IMR-90 (cell line): Measurements from ENCODE around the gene CFAP69. TPM values are rescaled to one million over a fixed set of nuclear protein-coding genes. Genes with fewer than 3 reads are reported as not detected.

Source experiments
- ATAC-seq: fragments of 200-7000 bp; cut with Tn5 transposase; 2 replicates; pipeline ENCODE4 v1.9.1; 2020; ENCODE audit warnings: low read depth, mild to moderate bottlenecking, moderate library complexity
- BruUV-seq: library from RNA; stranded (reverse); fragments of 400-500 nt; replicated peaks from 2 replicates; lab custom pipeline; 2021; lab: Mats Ljungman, UMichigan
- CTCF ChIA-PET: fragments of 300-600 bp; formaldehyde crosslinking; extraction: SDS; loops from one replicate; lab custom pipeline; 2021; ENCODE audit warnings: antibody characterized with exemption; lab: Yijun Ruan, JAX
- POLR2A ChIA-PET: fragments of 300-600 bp; sonication (Branson Sonifier 250); formaldehyde crosslinking; loops from one replicate; lab custom pipeline; 2022; ENCODE audit warnings: antibody characterized with exemption; ENCODE audit not compliant: unreplicated experiment; lab: Charles Lee
- DNase-seq: peaks from one replicate; pipeline ENCODE4 v3.0.0; 2013
- H2AFZ ChIP-seq: replicated peaks from 2 replicates; pipeline ENCODE3; 2013; ENCODE audit warnings: low read length, mild to moderate bottlenecking; ENCODE audit not compliant: poor library complexity
- H2AK5ac ChIP-seq: 2 replicates; pipeline ENCODE4 v1.6.1; 2013; ENCODE audit warnings: low read depth, low read length, inconsistent platforms
- H2AK9ac ChIP-seq: replicated peaks from 2 replicates; pipeline ENCODE3; 2013; ENCODE audit warnings: mild to moderate bottlenecking, low read depth, low read length, moderate library complexity; ENCODE audit not compliant: poor library complexity
- H2BK120ac ChIP-seq: 2 replicates; pipeline ENCODE4 v1.6.1; 2013; ENCODE audit warnings: low read depth, low read length, inconsistent platforms
- H2BK15ac ChIP-seq: 3 replicates; pipeline ENCODE4 v1.6.1; 2013; ENCODE audit warnings: low read depth, low read length, inconsistent platforms
- H2BK20ac ChIP-seq: 2 replicates; pipeline ENCODE4 v1.6.1; 2013; ENCODE audit warnings: low read depth, mild to moderate bottlenecking, inconsistent platforms, low read length, moderate library complexity
- H2BK5ac ChIP-seq: 2 replicates; pipeline ENCODE4 v1.6.1; 2013; ENCODE audit warnings: mild to moderate bottlenecking, low read depth, low read length, inconsistent platforms; ENCODE audit not compliant: poor library complexity, severe bottlenecking
- H3K14ac ChIP-seq: replicated peaks from 2 replicates; pipeline ENCODE4 v1.6.1; 2013; ENCODE audit warnings: low read depth, low read length, inconsistent platforms
- H3K18ac ChIP-seq: 2 replicates; pipeline ENCODE4 v1.6.1; 2013; ENCODE audit warnings: low read depth, low read length, control low read depth
- H3K23ac ChIP-seq: 2 replicates; pipeline ENCODE4 v1.6.1; 2013; ENCODE audit warnings: low read depth, low read length, inconsistent platforms
- H3K27ac ChIP-seq: 2 replicates; pipeline ENCODE4 v1.5.1; 2013; ENCODE audit warnings: mild to moderate bottlenecking, control low read depth, low read length; ENCODE audit not compliant: insufficient read depth
- H3K27me3 ChIP-seq: 2 replicates; pipeline ENCODE4 v1.6.1; 2013; ENCODE audit warnings: low read length; ENCODE audit not compliant: control insufficient read depth, insufficient read depth
- H3K36me3 ChIP-seq: 2 replicates; pipeline ENCODE4 v1.6.1; 2013; ENCODE audit warnings: low read length, mixed read lengths; ENCODE audit not compliant: control insufficient read depth, insufficient read depth
- H3K4ac ChIP-seq: 2 replicates; pipeline ENCODE4 v1.6.1; 2013; ENCODE audit warnings: low read depth, low read length, inconsistent platforms
- H3K4me1 ChIP-seq: 2 replicates; pipeline ENCODE4 v1.6.1; 2013; ENCODE audit warnings: low read length, mixed read lengths; ENCODE audit not compliant: control insufficient read depth, insufficient read depth
- H3K4me2 ChIP-seq: 2 replicates; pipeline ENCODE4 v1.6.1; 2013; ENCODE audit warnings: low read depth, mild to moderate bottlenecking, control low read depth, low read length, moderate library complexity
- H3K4me3 ChIP-seq: 2 replicates; pipeline ENCODE4 v1.5.1; 2013; ENCODE audit warnings: low read depth, mild to moderate bottlenecking, control low read depth, low read length, moderate library complexity; ENCODE audit not compliant: insufficient read depth
- H3K56ac ChIP-seq: 2 replicates; pipeline ENCODE4 v1.6.1; 2013; ENCODE audit warnings: low read length, inconsistent platforms; ENCODE audit not compliant: insufficient read depth; ENCODE audit errors: extremely low read depth
- H3K79me1 ChIP-seq, 2 experiments: 2 replicates each; pipeline ENCODE4 v1.6.1; 2013; ENCODE audit warnings: low read length in 2 of 2, inconsistent platforms in 1 of 2, low read depth in 1 of 2
- H3K9ac ChIP-seq: 2 replicates; pipeline ENCODE4 v1.6.1; 2013; ENCODE audit warnings: low read depth, low read length, control low read depth
- H3K9me1 ChIP-seq: 2 replicates; pipeline ENCODE4 v1.6.1; 2013; ENCODE audit warnings: low read length, inconsistent platforms; ENCODE audit not compliant: insufficient read depth
- H3K9me3 ChIP-seq: 2 replicates; pipeline ENCODE4 v1.6.1; 2013; ENCODE audit warnings: low read length; ENCODE audit not compliant: control insufficient read depth, insufficient read depth
- H4K20me1 ChIP-seq: 2 replicates; pipeline ENCODE4 v1.6.1; 2013; ENCODE audit warnings: low read length, inconsistent platforms; ENCODE audit not compliant: insufficient read depth
- H4K5ac ChIP-seq: 2 replicates; pipeline ENCODE4 v1.6.1; 2013; ENCODE audit warnings: mild to moderate bottlenecking, low read depth, low read length, control low read depth
- H4K8ac ChIP-seq, 2 experiments: 2 replicates each; pipeline ENCODE4 v1.6.1; 2013; ENCODE audit warnings: low read depth in 2 of 2, low read length in 2 of 2, control low read depth in 1 of 2, inconsistent platforms in 1 of 2
- H4K91ac ChIP-seq: 2 replicates; pipeline ENCODE4 v1.6.1; 2013; ENCODE audit warnings: low read depth, low read length, inconsistent platforms; ENCODE audit not compliant: insufficient read depth
- BHLHE40 ChIP-seq: fragments of 150-350 bp; IDR thresholded peaks from 2 replicates; pipeline ENCODE4 v1.6.1; 2016; ENCODE audit warnings: mild to moderate bottlenecking, low read depth, low read length
- CHD1 ChIP-seq: IDR thresholded peaks from 2 replicates; pipeline ENCODE4 v1.6.1; 2012; ENCODE audit warnings: low read depth, low read length, improper control_type of control experiment
- MAFK ChIP-seq: IDR thresholded peaks from 2 replicates; pipeline ENCODE4 v1.6.1; 2012; ENCODE audit warnings: low read depth, low read length, improper control_type of control experiment
- WGBS, 2 experiments: methylation state at CpG; one replicate each; pipeline versions ENCODE4 v1.1.5 to v1.1.7; 2013; ENCODE audit warnings: missing lambda C conversion rate in 2 of 2; ENCODE audit not compliant: insufficient read length in 1 of 2; ENCODE audit errors: extremely low coverage in 2 of 2; 5-methylcytosine and 5-hydroxymethylcytosine counted together
- dilution Hi-C: fragments of 300-500 bp; cut with HindIII; formaldehyde crosslinking; loops from one replicate; pipeline ENCODE4 v1.14.3; 2018; ENCODE audit warnings: low sequenced_read_pairs; ENCODE audit not compliant: unreplicated experiment
- in situ Hi-C: fragments of 300-500 bp; cut with MboI; formaldehyde crosslinking; loops from 3 replicates; pipeline ENCODE4 v1.14.3; 2019; ENCODE audit warnings: low sequenced_read_pairs, inconsistent platforms, mixed read lengths
- intact Hi-C: fragments of 100-400 bp; cut with micrococcal nuclease; formaldehyde crosslinking; loops from 2 replicates; pipeline ENCODE4 v1.10.0; 2022
- polyA plus RNA-seq, 3 experiments: library from polyadenylated mRNA; depleted of rRNA; stranded (reverse); fragments of >200 nt; gene quantifications; 2 replicates each; pipeline ENCODE4 v1.2.3, GENCODE V29; 2012; ENCODE audit warnings: low replicate concordance in 1 of 3
- total RNA-seq: library from RNA; depleted of rRNA; stranded (reverse); fragments of >200 nt; gene quantifications from 2 replicates; pipeline ENCODE4 v1.2.3, GENCODE V29; 2012

The CFAP69 gene
- total and polyA plus RNA-seq, 2 of the 4 experiments (the other 2 are of a cell fraction) = 0.72 to 0.86 TPM

DNA sequence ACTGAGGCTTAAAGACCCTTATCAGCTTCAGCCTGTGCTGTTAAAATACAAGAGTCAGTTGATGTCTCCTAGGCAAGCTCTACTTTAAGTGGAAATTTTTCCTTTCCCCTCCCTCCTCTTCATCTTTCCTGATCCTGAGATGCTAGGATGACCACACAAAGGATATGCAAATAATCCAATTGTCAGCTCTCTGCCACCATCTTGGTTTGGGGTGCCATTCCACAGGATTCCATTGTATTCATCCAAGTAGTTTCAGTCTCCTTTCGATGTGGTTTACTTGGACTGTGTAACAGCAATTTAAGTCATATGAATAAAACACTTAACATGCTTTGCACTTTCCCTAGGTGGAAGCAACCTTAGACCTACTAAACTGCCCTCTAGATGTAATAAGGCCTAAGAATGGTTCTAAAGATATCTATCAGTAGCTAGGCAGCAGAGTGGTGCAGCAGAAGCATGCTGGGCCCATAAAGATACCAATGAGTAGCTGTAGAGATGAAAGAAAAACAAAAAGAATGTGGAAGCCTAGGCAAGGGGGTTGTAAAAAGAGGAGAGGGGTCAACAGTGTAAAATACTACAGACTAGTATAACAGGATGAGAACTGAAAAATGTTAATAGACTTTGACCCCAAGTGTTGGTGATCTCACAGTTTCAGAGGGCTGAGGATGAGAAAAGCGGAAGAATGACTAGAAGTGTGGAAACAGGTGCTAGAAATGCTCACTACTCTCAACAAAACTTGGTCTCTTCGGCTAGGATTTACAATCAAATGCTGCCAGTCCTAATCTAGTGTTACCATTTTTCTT, 2.4 kb upstream of the CFAP69 start:
- Histone ChIP-seq H2AFZ (no peak overlapping the region), H4K91ac (no peak overlapping the region), H3K9me3 (no peaks in the 10 kb centered on the region), H4K20me1 (no peaks in the 10 kb centered on the region), H3K4me2 (no peak overlapping the region), H2AK9ac (no peak overlapping the region), H3K4ac (no peak overlapping the region), H3K36me3 (no peaks in the 10 kb centered on the region), H3K4me3 (no peak overlapping the region), H3K23ac (no peak overlapping the region), H2BK20ac (no peak overlapping the region), H2AK5ac (no peak overlapping the region), H2BK5ac (no peak overlapping the region), H3K27ac (no peak overlapping the region), H3K56ac (no peak overlapping the region), H2BK15ac (no peak overlapping the region), H3K79me1 (no peaks in the 10 kb centered on the region), H3K4me1 (no peaks in the 10 kb centered on the region), H3K9me1 (no peaks in the 10 kb centered on the region), H3K27me3 (no peaks in the 10 kb centered on the region; the same call in none of the 2 replicates), H3K9ac (no peak overlapping the region), H4K5ac (no peak overlapping the region), H4K8ac (no peak overlapping the region), H3K14ac (no peak overlapping the region), H3K18ac (no peak overlapping the region), H2BK120ac (no peak overlapping the region)
- dilution Hi-C loops (no loop called here), intact Hi-C loops (no loop called here), in situ Hi-C loops (no loop called here)
- no CpG with 5 or more reads among the region's 3 CpGs for WGBS, 2 experiments
- TF ChIP-seq MAFK (no peak), BHLHE40 (no peak), CHD1 (no peak)
- DNase-seq (no peak), ATAC-seq (no peak)
- ChIA-PET POLR2A (no interaction called here), CTCF (interaction anchor here (1.3 kb wide), 1 partner anchor 11 kb away, joined by 3 read pairs; no protein-coding TSS in a partner anchor)
- no TSS peak for BruUV-seq
